Right lobe of liver (tissue), 6 donors: ENCODE data around the gene NAA35. TPM values are rescaled to one million over a fixed set of nuclear protein-coding genes. Genes with fewer than 3 reads are reported as not detected.

ENCODE experiments used
- ATAC-seq, 4 donors: fragments of 200-7000 bp; cut with Tn5 transposase; one replicate each; pipeline ENCODE4 v1.9.1; 2020; ENCODE audit warnings: mild to moderate bottlenecking in 4 of 4, moderate library complexity in 4 of 4
- DNase-seq, 3 donors: peaks; one replicate each; pipeline ENCODE4 v3.0.0-alpha.2; 2020
- H3K27ac ChIP-seq, 3 donors: fragments of 200-600 bp; one replicate each; pipeline ENCODE4 v1.8.0; 2022
- H3K27me3 ChIP-seq, 2 donors: fragments of 200-600 bp; one replicate each; pipeline ENCODE4 v1.8.0; 2022
- H3K36me3 ChIP-seq, 4 donors: fragments of 200-600 bp; sonication (generic) in 1 of 4; one replicate each; pipeline versions ENCODE4 v1.5.1 to v1.8.0; 2017 to 2022; ENCODE audit warnings: control low read depth in 1 of 4
- H3K4me1 ChIP-seq, 4 donors: fragments of 200-600 bp; sonication (generic) in 1 of 4; one replicate each; pipeline versions ENCODE4 v1.5.1 to v1.8.0; 2017 to 2022; ENCODE audit warnings: control low read depth in 1 of 4
- H3K4me3 ChIP-seq, 3 donors: fragments of 200-600 bp; one replicate each; pipeline ENCODE4 v1.8.0; 2022
- H3K9me3 ChIP-seq, 4 donors: fragments of 200-600 bp; sonication (generic) in 1 of 4; one replicate each; pipeline versions ENCODE4 v1.5.1 to v1.8.0; 2017 to 2022; ENCODE audit warnings: control low read depth in 1 of 4
- POLR2A ChIP-seq: fragments of 450-650 bp; IDR thresholded peaks from one replicate; pipeline ENCODE4 v1.6.1; 2017; ENCODE audit warnings: antibody characterized with exemption, mild to moderate bottlenecking
- WGBS: methylation state at CpG from one replicate; pipeline ENCODE4 v1.1.6; 2018; ENCODE audit warnings: low coverage, low lambda C conversion rate; ENCODE audit not compliant: insufficient coverage; ENCODE audit errors: missing lambda C conversion rate; 5-methylcytosine and 5-hydroxymethylcytosine counted together
- intact Hi-C, 2 donors: fragments of 100-400 bp; cut with DNase I; formaldehyde crosslinking; loops; one replicate each; pipeline versions ENCODE4 v1.11.2 to v1.14.1; 2022
- total RNA-seq, 6 experiments: library from RNA; depleted of rRNA in 2 of 6; stranded (reverse); fragments of >200 nt in 2 of 6; fragmentation: NEBNext Ultra II Directional in 3 of 6; extraction: Animal tissue kit (Norgen Biotek cat#: 25700) in 3 of 6; gene quantifications; one replicate each; pipeline versions ENCODE4 v1.1.0 to v1.2.4, GENCODE V29; 2016 to 2023
- TF ChIP-seq, protein P1 (sequence below), 4 donors: fragments of 200-600 bp in 3 of 4; fragments of 450-650 bp in 1 of 4; IDR thresholded peaks; one replicate each; pipeline versions ENCODE4 v1.5.1 to v1.8.0; 2016 to 2022; ENCODE audit warnings: antibody characterized with exemption in 4 of 4, mild to moderate bottlenecking in 2 of 4
- donor health status: DM: no; HTN: yes; CAD: no.
- donor health status: DM: no; HTN: no; CAD: no.
- donor health status: DM: no; HTN: no; CAD: no.
- donor health status: DM: no; HTN: yes; CAD: no.
- donor health status: DM: no; HTN: yes; CAD: no.

NAA35 gene
- total RNA-seq, 6 experiments from 2014 or later: 7.6 to 10.3 (median 8.7) TPM

DNA sequence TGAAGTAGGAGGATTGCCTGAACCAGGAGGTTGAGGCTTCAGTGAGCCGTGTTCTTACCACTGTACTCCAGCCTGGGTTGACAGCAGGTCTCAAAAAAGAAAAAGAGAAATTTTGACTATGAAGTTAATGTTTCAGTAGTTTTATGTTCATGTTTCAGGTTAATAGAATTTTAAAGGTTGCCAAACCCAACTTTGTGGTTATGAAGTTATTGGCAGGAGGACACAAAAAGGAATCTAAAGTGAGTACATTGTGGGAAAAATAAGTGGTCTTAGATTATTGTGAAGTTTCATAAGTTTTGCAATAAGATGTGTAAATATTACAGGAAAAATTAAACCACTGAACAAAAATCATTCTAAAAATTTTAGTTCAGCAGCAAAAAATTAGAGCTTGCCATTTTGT, 79.8 kb downstream of the NAA35 start:
- DNase-seq (no peak), ATAC-seq (no peak)
- H3K9me3 ChIP-seq: no peaks in the 10 kb centered on the region
- H3K4me1 ChIP-seq: no peaks in the 10 kb centered on the region
- H3K27ac ChIP-seq: no peak overlapping the region
- WGBS: 100% methylated on average over 1 of the region's 1 CpG
- TF ChIP-seq, protein P1, sequence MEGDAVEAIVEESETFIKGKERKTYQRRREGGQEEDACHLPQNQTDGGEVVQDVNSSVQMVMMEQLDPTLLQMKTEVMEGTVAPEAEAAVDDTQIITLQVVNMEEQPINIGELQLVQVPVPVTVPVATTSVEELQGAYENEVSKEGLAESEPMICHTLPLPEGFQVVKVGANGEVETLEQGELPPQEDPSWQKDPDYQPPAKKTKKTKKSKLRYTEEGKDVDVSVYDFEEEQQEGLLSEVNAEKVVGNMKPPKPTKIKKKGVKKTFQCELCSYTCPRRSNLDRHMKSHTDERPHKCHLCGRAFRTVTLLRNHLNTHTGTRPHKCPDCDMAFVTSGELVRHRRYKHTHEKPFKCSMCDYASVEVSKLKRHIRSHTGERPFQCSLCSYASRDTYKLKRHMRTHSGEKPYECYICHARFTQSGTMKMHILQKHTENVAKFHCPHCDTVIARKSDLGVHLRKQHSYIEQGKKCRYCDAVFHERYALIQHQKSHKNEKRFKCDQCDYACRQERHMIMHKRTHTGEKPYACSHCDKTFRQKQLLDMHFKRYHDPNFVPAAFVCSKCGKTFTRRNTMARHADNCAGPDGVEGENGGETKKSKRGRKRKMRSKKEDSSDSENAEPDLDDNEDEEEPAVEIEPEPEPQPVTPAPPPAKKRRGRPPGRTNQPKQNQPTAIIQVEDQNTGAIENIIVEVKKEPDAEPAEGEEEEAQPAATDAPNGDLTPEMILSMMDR (IDR thresholded peaks at IDR 0.05): no peak
- no peak for TF ChIP-seq POLR2A
- no peaks in the 10 kb centered on the region for H3K27me3 ChIP-seq
- peaks cover 0 to 39% (median 18%) of the 10 kb centered on the region in 4 donors for H3K36me3 ChIP-seq
- intact Hi-C loops: no loop called here
- H3K4me3 ChIP-seq: no peak overlapping the region

DNA sequence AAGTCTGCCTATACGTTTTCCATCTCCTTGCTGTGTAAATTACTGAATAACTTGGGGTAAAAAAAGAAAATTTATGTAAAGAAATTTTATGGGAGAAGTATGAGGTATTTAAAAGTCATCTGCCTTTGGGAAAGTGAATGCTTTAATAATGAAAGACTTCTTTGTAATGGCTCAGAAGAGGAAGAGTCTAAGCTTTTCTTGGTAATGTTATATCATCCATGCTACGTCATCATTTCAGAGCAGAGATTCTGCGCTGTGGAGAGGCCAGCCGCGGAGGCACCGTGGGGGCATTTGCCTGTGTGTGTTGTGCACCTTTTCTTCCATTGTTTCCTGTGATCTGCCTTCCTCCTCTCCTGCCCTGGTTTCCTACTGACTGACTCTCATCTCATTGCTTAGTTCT, 80.2 kb downstream of the NAA35 start:
- intact Hi-C loops: no loop called here
- DNase-seq: no peak
- Histone ChIP-seq H3K4me3 (no peak overlapping the region), H3K36me3 (peaks cover 0 to 39% (median 20%) of the 10 kb centered on the region in 4 donors), H3K27me3 (no peaks in the 10 kb centered on the region), H3K9me3 (no peaks in the 10 kb centered on the region), H3K27ac (no peak overlapping the region), H3K4me1 (no peaks in the 10 kb centered on the region)
- TF ChIP-seq, protein P1 (IDR thresholded peaks at IDR 0.05): no peak
- TF ChIP-seq POLR2A: no peak
- ATAC-seq: no peak
- WGBS: 90% methylated on average over 4 of the region's 6 CpGs

- ATAC-seq: no peak
- H3K9me3 ChIP-seq: no peaks in the 10 kb centered on the region
- DNase-seq: no peak
- H3K36me3 ChIP-seq: peaks cover 0 to 31% (median 19%) of the 10 kb centered on the region in 4 donors
- H3K4me1 ChIP-seq: no peaks in the 10 kb centered on the region
- no peak for TF ChIP-seq POLR2A
- TF ChIP-seq, protein P1 (IDR thresholded peaks at IDR 0.05): no peak
- no peaks in the 10 kb centered on the region for H3K27me3 ChIP-seq
- H3K27ac ChIP-seq: no peak overlapping the region
- no peak overlapping the region for H3K4me3 ChIP-seq
- intact Hi-C loops: no loop called here
- WGBS: 79% methylated on average over 3 of the region's 3 CpGs
Measured at GRCh38 chr9:86022687-86023266, 81.8 kb downstream of the NAA35 start.

DNA sequence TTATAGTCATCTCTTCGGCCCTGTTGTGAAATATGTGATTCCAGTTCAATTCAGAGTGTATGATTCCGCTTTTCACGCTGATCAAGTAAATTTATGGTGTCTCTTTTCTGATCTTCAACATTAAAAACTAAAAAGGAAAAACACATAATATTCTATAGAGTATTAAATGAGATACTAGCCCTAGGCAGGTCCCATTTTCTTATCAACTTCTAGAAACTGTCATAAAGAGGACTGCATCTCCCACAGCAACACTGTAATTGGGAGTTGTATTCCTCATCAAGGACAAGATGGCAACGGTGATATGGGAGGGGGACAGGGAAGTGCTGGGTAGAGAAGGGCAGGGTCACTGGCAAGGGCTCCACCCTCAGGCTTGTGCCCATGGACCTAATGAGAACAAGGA, 86.8 kb downstream of the NAA35 start:
- Histone ChIP-seq H3K4me1 (no peaks in the 10 kb centered on the region), H3K27ac (no peak overlapping the region), H3K4me3 (no peak overlapping the region), H3K36me3 (peaks cover 0 to 10% (median 4%) of the 10 kb centered on the region in 4 donors), H3K27me3 (no peaks in the 10 kb centered on the region), H3K9me3 (no peaks in the 10 kb centered on the region)
- DNase-seq (no peak), ATAC-seq (no peak)
- intact Hi-C loops: no loop called here
- 94% methylated on average over 4 of the region's 4 CpGs for WGBS
- TF ChIP-seq, protein P1 (IDR thresholded peaks at IDR 0.05): no peak
- TF ChIP-seq POLR2A: no peak
